ENCODE measurements around the gene ANGPTL4. TPM values are rescaled to one million over a fixed set of nuclear protein-coding genes. Genes with fewer than 3 reads are reported as not detected.
"Not testable (repeated sequence)": the region's sequence is repeated elsewhere in the genome, so short reads cannot be mapped to it uniquely, and the experiment has no call there.

ANGPTL4 gene
- total RNA-seq, 1 donor from 2014 or later = 137 TPM

DNA sequence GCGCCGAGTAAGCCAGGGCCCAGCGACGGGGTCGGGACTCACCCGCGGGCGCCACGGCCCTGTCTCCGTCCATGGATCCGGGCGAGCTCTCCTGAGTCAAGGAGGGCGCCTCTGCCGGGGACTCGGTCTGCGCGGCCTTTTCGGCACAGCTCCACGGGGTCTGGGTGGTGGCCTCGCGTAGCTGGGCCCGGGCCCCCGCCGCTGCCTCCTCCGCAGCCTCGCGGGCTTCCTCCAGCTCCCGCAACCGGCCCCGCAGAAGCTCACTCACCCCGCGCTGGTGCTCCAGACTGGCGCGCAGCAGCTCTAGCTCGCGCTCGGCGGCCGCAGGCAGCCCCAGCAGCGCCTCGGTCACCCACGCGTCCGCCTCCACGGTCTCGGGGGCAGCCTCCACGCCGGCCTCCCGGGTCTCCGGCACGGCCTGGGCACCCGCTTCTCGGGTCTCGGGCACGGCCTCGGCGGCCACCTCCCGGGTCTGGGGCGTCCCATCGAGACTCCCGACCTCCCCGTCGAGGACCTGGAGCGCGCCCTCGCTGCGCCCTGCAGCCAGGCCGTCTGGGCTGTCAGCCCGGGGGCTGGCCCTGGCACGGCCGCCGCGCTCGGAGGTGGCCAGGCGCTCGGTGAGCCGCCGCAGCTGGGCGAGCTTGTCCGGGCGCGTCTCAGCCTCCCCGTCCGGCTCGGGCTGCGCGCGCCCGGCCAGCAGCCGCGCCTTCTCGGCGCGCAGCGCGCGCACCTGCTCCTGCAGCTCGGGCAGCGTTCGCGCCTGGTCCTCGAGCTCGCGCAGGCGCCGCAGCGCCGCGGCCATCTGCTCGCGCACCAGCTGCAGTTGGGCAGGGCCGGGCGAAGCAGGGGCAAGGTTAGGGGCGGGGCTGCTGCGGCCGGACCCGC lies 29.3 kb upstream of the ANGPTL4 start:
- no peak for DNase-seq (ENCODE audit: extremely low read depth, low read depth, low spot score)

DNA sequence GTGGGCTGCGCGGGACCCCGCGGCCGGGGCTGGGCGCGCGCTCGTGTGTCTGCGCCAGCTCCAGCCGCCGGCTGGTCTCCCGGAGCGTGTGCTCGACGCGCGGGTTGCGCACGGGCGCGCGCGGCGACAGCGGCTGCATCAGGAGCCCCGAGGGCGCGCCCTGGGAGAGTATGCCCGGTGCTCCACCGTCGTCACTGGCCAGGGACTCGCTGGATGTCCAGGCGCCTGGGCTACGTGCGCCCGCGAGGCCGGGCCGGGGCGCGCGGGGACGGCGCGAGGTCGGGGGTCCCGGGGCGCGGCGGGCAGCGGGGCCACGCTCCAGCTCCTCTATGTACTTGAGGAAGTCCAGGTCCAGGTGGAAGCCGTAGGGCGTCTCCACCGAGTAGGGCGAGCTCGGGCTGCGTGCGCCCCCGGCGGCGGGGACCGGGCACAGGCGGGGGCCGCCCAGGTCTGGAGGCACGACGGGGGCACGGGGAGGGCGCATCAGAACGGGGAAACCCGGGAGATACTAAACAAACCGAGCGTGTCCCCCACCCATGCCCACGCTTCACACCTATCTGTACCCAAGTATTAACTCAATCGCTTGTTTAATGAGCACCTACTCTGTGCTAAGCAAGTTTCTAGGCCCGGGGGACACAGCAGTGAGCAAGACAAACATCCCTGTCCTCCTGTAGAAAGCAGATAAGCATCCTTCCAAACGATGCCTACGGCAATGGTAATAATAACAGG lies 28.4 kb upstream of the ANGPTL4 start:
- no peak for DNase-seq (ENCODE audit: extremely low read depth, low read depth, low spot score)

DNA sequence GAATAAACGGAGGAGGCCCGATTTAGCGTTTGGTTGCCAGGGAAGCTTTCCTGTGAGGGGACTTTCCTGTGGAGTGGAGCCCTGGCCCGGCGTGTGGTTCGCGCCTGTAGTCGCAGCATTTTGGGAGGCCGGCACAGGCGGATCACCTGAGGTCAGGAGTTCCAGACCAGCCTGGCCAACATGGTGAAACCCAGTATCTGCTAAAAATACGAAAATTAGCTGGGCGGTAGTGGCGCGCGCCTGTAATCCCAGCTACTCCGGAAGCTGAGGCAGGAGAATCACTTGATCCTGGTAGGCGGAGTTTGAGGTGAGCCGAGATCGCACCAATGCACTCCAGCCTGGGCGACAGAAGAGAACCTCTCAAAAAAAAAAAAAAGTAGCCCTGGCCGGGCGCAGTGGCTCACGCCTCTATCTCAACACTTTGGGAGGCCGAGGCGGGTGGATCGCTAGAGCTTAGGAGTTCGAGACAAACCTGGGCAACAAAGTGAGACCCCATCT lies 27.8 kb upstream of the ANGPTL4 start:
- no peak for DNase-seq (ENCODE audit: extremely low read depth, low read depth, low spot score)

DNA sequence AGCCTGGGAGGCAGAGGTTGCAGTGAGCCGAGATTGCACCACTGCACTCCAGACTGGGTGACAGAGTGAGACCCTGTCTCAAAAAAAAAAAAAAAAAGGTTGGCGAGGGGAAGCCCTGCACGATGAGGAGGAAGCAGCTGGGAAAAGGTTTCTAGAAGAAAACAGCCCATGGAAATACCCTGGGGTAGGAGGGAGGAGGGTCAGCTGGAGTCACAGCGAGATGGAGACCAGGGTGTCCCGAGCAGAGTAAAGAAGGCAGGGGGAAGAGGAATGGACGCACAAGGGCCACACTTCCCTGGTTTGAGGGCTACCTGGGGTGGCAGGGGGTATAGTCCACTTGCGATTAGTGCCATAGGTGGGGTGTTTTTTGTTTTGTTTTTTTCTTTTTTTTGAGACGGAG lies 27.3 kb upstream of the ANGPTL4 start:
- DNase-seq (ENCODE audit: extremely low read depth, low read depth, low spot score) = no peak

DNA sequence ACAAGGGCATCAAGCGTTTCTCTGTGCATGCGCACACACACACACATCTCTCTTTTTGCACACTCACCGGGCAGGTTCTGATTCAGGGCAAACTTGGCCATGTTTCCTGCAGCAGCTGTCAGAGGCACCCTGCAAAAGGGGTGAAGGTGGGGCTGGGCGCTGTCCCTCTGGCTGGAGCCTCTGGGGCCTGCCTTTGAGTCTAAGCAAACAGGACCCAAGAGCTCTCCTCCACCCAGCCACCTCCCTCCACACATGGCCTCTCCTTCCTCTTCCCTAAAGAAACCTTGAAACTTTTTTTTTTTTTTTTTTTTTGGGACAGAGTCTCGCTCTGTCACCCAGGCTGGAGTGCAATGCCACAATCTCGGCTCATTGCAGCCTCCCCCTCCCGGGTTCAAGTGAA lies 26.2 kb upstream of the ANGPTL4 start:
- no peak for DNase-seq (ENCODE audit: extremely low read depth, low read depth, low spot score)

DNA sequence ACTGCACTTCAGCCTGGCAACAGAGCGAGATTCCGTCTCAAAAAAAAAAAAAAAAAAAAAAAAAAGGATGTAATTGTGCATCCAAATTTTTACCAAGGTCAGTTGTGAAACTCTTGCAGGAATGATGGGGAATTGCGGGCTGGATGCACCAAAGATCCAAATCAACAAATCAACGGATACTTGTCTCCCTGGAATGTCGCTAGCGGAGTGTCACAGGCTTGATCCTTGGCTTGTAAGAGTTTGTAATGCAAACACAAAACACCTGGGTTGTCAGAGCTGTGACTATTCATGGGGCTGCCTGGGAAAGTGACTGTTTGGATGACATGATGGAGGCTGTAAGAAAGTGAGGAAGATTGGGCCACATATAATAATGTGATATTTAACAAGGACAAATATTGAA lies 25.1 kb upstream of the ANGPTL4 start:
- no peak for DNase-seq (ENCODE audit: extremely low read depth, low read depth, low spot score)

DNA sequence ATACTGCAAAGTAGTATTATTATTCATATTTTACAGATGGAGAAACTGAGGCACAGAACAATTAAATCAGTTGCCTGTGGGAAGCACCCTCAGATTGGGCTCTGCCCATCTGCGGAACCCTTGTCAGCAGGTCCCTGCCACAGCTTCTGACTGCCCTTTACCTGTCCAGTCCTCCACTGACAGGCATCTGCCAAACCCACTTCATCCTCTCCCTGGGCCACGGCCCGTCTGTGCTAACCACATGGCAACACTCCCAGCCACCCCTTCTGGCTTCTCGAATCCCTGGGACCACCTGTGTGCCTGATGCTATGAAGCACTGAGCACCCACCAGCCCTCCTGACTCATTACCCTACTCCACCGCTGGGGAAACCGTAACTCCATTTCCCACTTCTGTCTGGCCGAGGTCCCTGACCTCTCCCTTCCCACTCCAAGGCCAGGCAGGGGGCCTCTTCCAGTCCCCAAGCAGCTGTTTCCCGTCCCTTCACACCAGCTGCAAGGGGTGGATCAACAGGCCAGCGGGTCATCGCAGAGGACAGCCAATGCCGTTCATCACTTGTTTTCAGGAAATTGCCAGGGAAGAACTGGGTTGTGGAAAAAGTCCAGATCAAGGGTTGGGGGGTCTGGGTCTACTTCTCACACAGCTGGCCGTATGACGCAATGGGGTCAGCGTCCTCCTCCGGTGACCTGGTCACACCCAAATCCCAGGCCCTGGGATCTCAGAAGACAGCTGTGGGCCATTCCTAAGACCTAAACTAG lies 23.4 kb upstream of the ANGPTL4 start:
- no peak for DNase-seq (ENCODE audit: extremely low read depth, low read depth, low spot score)

DNA sequence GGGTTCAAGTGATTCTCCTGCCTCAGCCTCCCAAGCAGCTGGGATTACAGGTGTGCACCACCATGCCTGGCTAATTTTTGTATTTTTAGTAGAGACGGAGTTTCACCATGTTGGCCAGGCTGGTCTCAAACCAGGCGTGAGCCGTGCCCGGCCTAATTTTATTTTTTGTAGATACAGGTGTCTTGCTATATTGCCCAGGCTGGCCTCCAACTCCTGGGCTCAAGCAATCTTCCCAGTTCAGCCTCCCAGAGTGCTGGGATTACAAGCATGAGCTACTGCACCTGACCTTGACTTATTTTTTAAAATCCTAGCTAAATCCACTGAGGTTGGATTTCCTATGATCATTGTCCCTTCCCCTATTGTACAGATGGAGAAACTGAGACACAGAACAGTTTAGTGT lies 22.5 kb upstream of the ANGPTL4 start:
- DNase-seq (ENCODE audit: extremely low read depth, low read depth, low spot score) = not testable (repeated sequence)

DNA sequence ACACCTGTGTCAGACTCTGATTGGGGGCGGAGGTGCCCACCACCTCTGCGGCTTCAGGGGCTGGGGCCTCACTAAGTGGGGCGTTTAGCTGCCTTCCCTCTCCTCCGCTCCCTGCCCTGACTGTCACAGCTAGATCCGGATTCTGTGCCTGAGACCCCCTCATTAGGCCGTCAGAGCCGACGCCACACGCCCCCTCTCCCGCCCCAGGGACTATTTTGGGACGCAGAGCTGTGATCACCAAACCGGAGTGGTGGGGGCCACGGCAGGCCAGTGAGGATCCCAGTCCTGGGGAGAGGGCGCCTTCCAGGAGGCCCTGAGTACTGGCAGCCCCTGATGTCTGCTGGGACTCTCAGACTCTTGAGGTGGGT lies 21.7 kb upstream of the ANGPTL4 start:
- DNase-seq (ENCODE audit: extremely low read depth, low read depth, low spot score) = no peak

DNA sequence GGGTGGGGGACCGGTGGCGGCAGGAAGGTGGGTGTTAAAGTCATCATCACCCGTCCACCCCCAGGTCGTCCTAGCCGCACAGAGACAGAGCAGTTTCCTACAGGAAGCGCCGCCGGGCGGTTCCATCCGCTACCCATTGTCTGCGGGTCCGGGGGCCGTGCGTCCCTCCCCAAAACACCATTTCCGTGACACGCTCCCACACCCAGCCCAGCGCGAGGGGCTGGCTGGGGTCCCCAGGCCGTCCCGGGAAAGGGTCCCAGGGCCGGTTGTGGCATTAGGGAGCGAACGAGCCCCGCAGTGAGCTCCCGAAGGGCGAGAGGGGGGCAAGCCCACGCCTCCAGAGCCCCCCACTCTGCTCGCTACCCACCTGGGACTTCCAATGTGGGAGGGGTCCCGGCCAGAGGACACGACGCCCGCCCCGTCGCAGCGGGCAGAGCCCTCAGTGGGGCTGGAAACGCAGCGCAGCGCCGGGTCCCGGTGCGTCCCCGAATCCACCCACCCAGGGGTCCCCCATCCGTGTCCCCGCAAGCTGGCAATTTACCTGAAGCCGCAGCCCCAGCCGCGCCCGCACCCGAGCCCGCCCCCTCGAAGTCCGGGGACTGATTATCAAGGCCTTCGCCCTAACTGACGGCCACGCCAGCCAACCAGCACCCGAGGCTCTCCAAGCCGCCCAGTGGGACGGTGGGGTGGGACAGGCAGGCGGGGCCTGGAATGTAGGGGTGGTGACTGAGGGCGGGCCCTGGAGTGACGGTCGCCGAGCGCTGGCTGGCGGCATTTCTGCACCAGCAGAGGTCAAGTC lies 21.1 kb upstream of the ANGPTL4 start, which contains the start of gene KANK3:
Gene KANK3, minus strand, starts transcription at position 579 of the 799 bp plus-strand sequence. CDS start 5,434 bp downstream, outside the sequence.
- DNase-seq (ENCODE audit: extremely low read depth, low read depth, low spot score) = no peak

DNA sequence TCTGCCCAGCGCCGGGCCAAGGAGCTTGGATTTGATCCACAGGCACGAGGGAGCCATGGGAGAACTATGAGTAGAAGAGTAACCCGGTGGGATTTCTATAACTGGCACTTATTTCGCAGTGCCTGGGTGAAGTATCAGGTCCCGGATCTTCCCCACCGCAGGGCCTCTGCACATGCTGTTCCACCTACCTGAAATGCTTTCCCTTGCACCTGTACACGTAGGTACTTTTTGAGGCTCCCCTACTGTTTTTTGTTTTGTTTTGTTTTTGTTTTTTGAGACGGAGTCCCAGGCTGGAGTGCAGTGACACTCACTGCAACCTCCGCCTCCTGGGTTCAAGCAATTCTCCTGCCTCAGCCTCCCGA lies 20.5 kb upstream of the ANGPTL4 start:
- DNase-seq (ENCODE audit: extremely low read depth, low read depth, low spot score) = no peak

DNA sequence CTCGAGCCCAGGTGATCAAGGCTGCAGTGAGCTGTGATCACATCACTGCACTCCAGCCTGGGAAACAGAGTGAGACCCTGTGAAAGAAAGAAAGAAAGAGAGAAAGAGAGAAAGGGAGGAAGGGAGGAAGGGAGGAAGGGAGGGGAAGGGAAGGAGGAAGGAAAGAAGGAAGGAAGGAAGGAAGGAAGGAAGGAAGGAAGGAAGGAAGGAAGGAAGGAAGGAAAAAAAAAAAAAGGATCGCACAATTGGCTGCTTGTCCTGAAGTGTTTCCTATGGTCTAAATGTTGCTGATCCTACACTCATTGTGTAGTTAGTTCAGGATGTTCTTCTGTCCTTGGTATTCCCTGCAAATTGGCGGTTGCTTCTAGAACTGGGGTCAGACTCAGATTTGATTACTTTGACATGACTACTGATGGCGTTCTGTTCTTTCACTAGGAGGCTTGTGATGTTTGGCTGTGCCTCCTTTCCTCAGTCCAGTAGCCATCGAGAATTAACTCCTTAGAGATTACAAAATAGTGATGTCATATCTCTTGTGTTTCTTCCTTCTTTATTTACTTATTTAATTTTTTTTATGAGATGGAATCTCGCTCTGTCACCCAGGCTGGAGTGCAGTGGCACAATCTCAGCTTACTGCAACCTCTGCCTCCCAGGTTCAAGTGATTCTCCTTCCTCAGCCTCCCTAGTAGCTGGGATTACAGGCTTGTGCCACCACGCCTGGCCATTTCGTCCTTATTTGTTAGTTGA lies 14.2 kb upstream of the ANGPTL4 start:
- not testable (repeated sequence) for DNase-seq (ENCODE audit: extremely low read depth, low read depth, low spot score)

DNA sequence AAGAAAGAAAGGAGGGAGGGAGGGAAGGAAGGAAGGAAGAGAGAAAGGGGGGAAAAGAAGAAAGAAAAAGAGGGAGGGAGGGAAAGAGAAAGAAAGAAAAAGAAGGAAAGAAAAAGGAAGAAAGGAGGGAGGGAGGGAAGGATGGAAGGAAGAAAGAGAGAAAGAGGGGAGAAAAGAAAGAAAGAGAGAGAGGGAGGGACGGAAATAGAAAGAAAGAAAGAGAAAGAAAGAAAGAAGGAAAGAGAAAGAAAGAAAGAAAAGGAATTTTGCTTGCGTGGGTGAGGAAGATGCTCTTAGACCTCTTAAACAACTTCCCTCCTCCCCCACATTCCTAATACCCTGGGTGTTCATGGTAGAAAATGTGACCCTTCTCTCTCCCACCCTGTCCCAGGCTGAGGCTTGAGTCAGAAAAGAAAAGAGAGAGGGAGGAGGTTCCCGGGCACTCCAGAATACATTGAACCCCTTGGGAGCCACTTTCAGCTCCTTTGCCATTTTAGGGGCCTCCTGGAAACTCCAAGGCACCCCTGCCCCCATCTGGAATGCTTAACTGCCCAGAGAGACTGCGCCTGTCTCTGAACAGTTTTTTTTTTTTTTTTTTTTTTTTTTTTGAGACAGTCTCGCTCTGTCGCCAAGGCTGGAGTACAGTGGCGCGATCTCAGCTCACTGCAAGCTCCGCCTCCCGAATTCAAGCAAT lies 11.7 kb upstream of the ANGPTL4 start:
- DNase-seq (ENCODE audit: extremely low read depth, low read depth, low spot score) = no peak

DNA sequence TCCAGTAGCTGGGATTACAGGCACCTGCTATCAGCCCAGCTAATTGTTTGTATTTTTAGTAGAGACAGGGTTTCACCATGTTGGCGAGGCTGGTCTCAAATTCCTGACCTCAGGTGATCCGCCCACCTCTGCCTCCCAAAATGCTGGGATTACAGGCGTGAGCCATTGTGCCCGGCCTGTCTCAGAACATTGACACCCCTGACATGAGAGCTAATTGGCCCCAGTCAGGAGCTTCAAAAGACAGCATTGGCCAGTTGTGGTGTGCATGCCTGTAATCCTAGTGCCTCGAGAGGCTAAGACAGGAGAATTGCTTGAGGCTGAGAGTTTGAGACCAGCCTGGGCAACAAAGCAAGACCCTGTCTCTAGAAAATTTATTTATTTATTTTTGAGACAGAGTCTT lies 11.1 kb upstream of the ANGPTL4 start:
- DNase-seq (ENCODE audit: extremely low read depth, low read depth, low spot score) = not testable (repeated sequence)

DNA sequence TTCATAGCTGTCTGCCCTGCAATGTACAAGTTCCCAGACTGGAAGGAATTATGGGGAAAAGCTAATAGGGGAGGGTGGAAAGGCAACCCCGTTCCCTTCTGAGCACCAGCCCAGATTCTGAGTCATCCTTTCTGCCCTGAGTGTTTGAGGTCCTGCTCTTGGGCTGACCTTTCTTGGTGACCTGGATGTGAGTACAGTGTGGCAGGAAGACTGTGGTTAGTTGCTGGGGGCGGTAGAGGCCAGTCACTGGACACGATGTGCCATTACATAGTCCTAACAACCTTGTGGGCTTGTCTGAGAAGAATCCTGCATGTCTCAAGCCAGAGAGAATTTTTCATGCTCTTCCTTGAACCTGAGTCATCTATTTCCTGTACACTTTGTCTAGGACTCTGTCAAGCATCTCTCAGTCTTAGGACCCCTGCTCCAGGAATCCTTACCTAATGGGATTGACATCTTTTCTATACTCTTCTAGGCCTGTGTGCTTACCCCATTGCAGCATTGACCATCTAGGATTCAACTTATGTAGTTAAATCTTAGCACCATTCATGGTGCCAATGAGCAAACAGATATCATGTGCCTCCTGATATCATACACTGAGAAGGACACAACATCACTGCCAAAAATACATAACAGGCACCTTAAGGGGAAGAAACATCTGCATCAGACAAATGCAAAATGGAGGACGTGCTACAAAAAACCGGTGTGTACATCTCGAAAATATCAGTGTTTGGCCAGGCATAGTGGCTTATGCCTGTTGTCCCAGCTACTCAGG lies 8.1 kb upstream of the ANGPTL4 start:
- DNase-seq (ENCODE audit: extremely low read depth, low read depth, low spot score) = peak; percentile 95

DNA sequence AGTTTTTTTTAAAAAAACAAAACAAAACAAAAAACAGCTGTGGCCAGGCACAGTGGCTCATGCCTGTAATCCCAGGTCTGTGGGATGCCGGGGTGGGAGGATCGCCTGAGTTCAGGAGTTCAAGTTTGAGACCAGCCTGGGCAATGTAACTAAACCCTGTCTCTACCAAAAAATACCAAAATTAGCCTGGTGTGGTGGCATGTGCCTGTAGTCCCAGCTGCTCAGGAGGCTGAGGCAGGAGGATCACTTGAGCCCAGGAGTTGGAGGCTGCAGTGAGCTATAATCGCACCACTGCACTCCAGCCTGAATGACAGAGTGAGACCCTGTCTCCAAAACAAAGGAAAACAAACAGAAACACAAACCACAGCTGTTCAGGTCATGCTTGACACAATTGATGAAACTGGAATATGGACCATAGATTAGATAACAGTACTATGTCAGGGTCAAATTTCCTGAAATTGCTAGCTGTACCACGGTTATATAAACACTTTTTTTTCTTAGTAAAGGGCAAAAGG lies 6.9 kb upstream of the ANGPTL4 start:
- DNase-seq (ENCODE audit: extremely low read depth, low read depth, low spot score) = no peak

DNA sequence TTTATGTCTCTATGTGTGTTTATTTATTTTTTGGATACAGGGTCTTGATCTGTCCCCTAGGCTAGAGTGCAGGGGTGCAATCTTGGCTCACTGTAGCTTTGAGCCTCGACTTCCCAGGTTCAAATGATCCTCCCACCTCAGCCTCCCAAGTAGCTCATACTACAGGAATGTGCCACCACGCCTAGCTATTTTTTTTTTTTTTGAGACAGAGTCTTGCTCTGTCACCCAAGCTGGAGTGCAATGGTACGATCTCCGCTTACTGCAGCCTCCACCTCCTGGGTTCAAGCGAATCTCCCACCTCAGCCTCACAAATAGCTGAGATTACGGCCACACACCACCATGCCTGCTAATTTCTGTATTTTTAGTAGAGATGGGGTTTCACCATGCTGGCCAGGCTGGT lies 5.0 kb upstream of the ANGPTL4 start:
- no peak for DNase-seq (ENCODE audit: extremely low read depth, low read depth, low spot score)

DNA sequence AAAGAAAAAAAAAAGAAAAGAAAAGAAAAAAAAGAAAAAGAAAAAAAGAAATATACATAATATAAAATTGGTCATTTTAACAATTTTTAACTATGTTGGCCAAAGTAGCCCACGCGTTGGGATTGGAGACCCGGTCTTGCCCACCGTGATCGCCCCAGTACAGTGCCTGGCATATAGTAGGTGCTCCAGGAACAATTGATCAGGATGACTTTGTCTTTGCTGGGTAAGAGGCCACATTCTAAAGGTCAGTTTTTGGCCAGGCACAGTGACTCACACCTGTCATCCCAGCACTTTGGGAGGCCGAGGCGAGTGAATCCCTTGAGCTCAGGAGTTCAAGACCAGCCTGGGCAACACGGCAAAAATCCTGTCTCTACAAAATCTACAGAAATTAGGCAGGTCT lies 3.8 kb upstream of the ANGPTL4 start:
- DNase-seq (ENCODE audit: extremely low read depth, low read depth, low spot score) = no peak

Data from glomerular endothelial cell (primary cell).